Adrenal gland (tissue), 12 donors: ENCODE results near the gene DAB2IP. TPM values are rescaled to one million over a fixed set of nuclear protein-coding genes. Genes with fewer than 3 reads are reported as not detected.
A peak's percentile ranks its signal among the peaks of the same experiment; 100 is the strongest.

Experiments
- DNase-seq, 7 donors: peaks; one replicate each; pipeline ENCODE4 v3.0.0-alpha.2; 2019 to 2020
- H3K27ac ChIP-seq, 5 donors: fragments of 200-600 bp; sonication (generic) in 4 of 5; 1 replicate in 3 of 5; 2 replicates in 2 of 5; pipeline versions ENCODE4 v1.5.1 to v1.8.0; 2016 to 2020; ENCODE audit warnings: mild to moderate bottlenecking in 1 of 5
- H3K27me3 ChIP-seq: fragments of 200-600 bp; 2 replicates; pipeline ENCODE4 v1.8.0; 2021
- H3K36me3 ChIP-seq, 2 donors: fragments of 200-600 bp; replicated peaks in 1 of 2; 1 replicate in 1 of 2; 2 replicates in 1 of 2; pipeline versions ENCODE4 v1.5.1 to v1.8.0; 2018 to 2022
- H3K4me1 ChIP-seq, 2 donors: fragments of 200-600 bp; replicated peaks in 1 of 2; 1 replicate in 1 of 2; 2 replicates in 1 of 2; pipeline versions ENCODE4 v1.5.1 to v1.8.0; 2018 to 2021
- H3K4me3 ChIP-seq, 4 donors: fragments of 200-600 bp; sonication (generic) in 3 of 4; one replicate each; pipeline ENCODE4 v1.5.1; 2016 to 2018
- H3K9me3 ChIP-seq, 3 donors: fragments of 200-600 bp; sonication (generic) in 1 of 3; replicated peaks in 1 of 3; 1 replicate in 2 of 3; 2 replicates in 1 of 3; pipeline versions ENCODE4 v1.5.1 to v1.8.0; 2016 to 2021
- CTCF ChIP-seq, 6 experiments: fragments of 450-650 bp in 4 of 6; fragments of 200-600 bp in 2 of 6; sonication (generic) in 1 of 6; IDR thresholded peaks; 1 replicate in 5 of 6; 2 replicates in 1 of 6; pipeline versions ENCODE4 v1.5.1 to v1.8.0; 2016 to 2021; ENCODE audit warnings: antibody characterized with exemption in 6 of 6, mild to moderate bottlenecking in 2 of 6, moderate library complexity in 1 of 6
- POLR2A ChIP-seq, 2 donors: fragments of 450-650 bp; IDR thresholded peaks; one replicate each; pipeline ENCODE4 v1.6.1; 2017; ENCODE audit warnings: antibody characterized with exemption in 2 of 2, mild to moderate bottlenecking in 2 of 2, moderate library complexity in 1 of 2
- WGBS, 4 donors: extraction: QIAGEN DNeasy Blood & Tissue Kit in 2 of 4; methylation state at CpG; one replicate each; pipeline versions ENCODE4 v1.1.5 to v1.1.7; 2013 to 2017; 5-methylcytosine and 5-hydroxymethylcytosine counted together
- intact Hi-C, 2 donors: fragments of 100-400 bp; cut with DNase I; formaldehyde crosslinking; loops; one replicate each; pipeline versions ENCODE4 v1.14.1 to v1.15.0; 2022 to 2023
- polyA plus RNA-seq, 3 donors: library from polyadenylated mRNA; stranded (reverse); fragments of 200-250 nt in 2 of 3; fragments of 350-450 nt in 1 of 3; fragmentation: Illumina TruSeq in 1 of 3; extraction: RNeasy Lipid Tissue Mini Kit (QIAGEN cat#74804) in 1 of 3; gene quantifications; one replicate each; pipeline ENCODE4 v1.2.3, GENCODE V29; 2013 to 2014
- total RNA-seq, 9 donors: library from RNA; depleted of rRNA in 4 of 9; stranded (reverse); fragments of >200 nt in 4 of 9; fragments of 120-200 nt in 1 of 9; fragmentation: NEBNext Ultra II Directional in 1 of 9; extraction: Animal tissue kit (Norgen Biotek cat#: 25700) in 1 of 9; gene quantifications; one replicate each; pipeline versions ENCODE4 v1.1.0 to v1.2.4, GENCODE V29; 2013 to 2023
- donor health status: healthy with polysubstance abuse.
- donor health status: Bipolar disorder and iron deficiency.
- donor health status: DM: yes; HTN: yes; CAD: no.
- donor health status: DM: no; HTN: no; CAD: no.
- donor health status: DM: no; HTN: no; CAD: no.
- donor health status: DM: yes; HTN: yes; CAD: no.

The DAB2IP gene
- total and polyA plus RNA-seq, 12 donors, result 12.0 to 52.2 (median 43.9) TPM

GRCh38 chr9:121760571-121760970 lies 109.1 kb downstream of the DAB2IP start:
- TF ChIP-seq POLR2A (IDR thresholded peaks at IDR 0.05) (no peak), CTCF (IDR thresholded peaks at IDR 0.05) (no peak)
- Histone ChIP-seq H3K27ac (no peak overlapping the region), H3K4me3 (no peak overlapping the region), H3K27me3 (no peaks in the 10 kb centered on the region), H3K9me3 (no peaks in the 10 kb centered on the region), H3K36me3 (peaks cover 0 to 62% of the 10 kb centered on the region in 2 donors), H3K4me1 (peaks cover 14 to 24% of the 10 kb centered on the region in 2 donors)
- intact Hi-C loops, result loop anchor here in 1 of 2 donors (10.0 kb wide), 1 partner anchor 94 kb away; no protein-coding TSS in a partner anchor
- no peak for DNase-seq
- whole genome bisulfite sequencing, 4 donors, result 87 to 96% (median 91%) methylated on average over 3 to 10 of the region's 10 CpGs

DNA sequence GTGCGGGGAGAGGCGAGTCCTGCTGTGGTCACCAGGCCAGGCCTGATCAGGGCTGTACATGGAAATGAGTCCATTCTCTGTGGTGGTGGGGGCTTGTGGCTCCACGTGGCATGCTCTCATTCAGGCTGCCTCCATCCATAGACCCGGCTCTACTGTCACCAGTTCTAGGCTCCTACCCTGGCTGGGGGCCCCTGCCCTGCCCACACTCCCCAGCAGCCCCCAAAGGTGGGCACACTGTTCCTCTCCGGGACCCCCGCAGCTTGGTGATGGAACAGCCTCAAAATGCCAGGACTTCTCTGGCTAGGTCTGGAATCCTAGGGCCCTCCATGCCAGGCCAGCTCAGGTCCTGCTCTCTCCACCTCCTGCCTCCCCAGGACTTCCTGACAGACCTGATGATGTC lies 111.7 kb downstream of the DAB2IP start:
- TF ChIP-seq POLR2A (IDR thresholded peaks at IDR 0.05) (no peak), CTCF (IDR thresholded peaks at IDR 0.05) (no peak)
- H3K9me3 ChIP-seq, result no peaks in the 10 kb centered on the region
- peaks cover 0 to 73% of the 10 kb centered on the region in 2 donors for H3K36me3 ChIP-seq
- no peaks in the 10 kb centered on the region for H3K27me3 ChIP-seq
- peak overlapping the region in 1 of 5 donors; percentile 86 for H3K27ac ChIP-seq
- 95 to 100% (median 99%) methylated on average over 1 to 6 of the region's 6 CpGs for WGBS, 4 donors
- intact Hi-C loops, result loop anchor here in 1 of 2 donors (10.0 kb wide), 1 partner anchor 92 kb away; no protein-coding TSS in a partner anchor
- DNase-seq, result no peak
- H3K4me1 ChIP-seq, result peaks cover 24 to 27% of the 10 kb centered on the region in 2 donors
- no peak overlapping the region for H3K4me3 ChIP-seq

- no peak overlapping the region for H3K4me3 ChIP-seq
- H3K9me3 ChIP-seq, result no peaks in the 10 kb centered on the region
- intact Hi-C loops, result loop anchor here in 1 of 2 donors (10.0 kb wide), 1 partner anchor 91 kb away; no protein-coding TSS in a partner anchor
- peak overlapping the region in 2 of 5 donors; percentile 77 to 86 for H3K27ac ChIP-seq
- TF ChIP-seq POLR2A (IDR thresholded peaks at IDR 0.05) (no peak), CTCF (IDR thresholded peaks at IDR 0.05) (no peak)
- peaks cover 0 to 73% of the 10 kb centered on the region in 2 donors for H3K36me3 ChIP-seq
- no peaks in the 10 kb centered on the region for H3K27me3 ChIP-seq
- peaks cover 24 to 27% of the 10 kb centered on the region in 2 donors for H3K4me1 ChIP-seq
- WGBS, 4 donors, result 92 to 96% (median 93%) methylated on average over 17 to 21 of the region's 21 CpGs
- DNase-seq, result no peak
Observed at GRCh38 chr9:121763561-121764370, 112.3 kb downstream of the DAB2IP start.

DNA sequence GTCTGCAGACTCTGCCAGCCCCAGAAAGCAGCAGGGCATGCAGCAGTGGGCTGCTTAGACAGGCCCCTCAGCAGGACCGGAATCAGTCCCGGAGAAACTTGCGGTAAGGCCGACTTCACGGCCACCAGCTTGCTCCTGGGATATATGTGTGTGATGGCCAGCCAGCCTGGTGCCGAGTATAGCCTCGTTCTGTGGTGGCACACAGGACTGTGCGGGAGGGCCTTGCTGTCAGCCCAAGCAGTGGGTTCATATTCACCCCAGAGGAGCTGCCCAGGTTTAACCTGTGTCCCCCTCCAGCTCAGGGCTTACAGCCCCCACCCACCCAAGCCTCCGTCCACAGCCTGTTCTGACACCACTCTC lies 112.9 kb downstream of the DAB2IP start:
- H3K36me3 ChIP-seq, result peaks cover 0 to 73% of the 10 kb centered on the region in 2 donors
- H3K4me3 ChIP-seq, result no peak overlapping the region
- TF ChIP-seq CTCF (IDR thresholded peaks at IDR 0.05) (no peak), POLR2A (IDR thresholded peaks at IDR 0.05) (no peak)
- no peaks in the 10 kb centered on the region for H3K27me3 ChIP-seq
- intact Hi-C loops, result loop anchor here in 1 of 2 donors (10.0 kb wide), 1 partner anchor 90 kb away; no protein-coding TSS in a partner anchor
- H3K9me3 ChIP-seq, result no peaks in the 10 kb centered on the region
- peak overlapping the region; percentile 43 to 86 (median 77) for H3K27ac ChIP-seq
- WGBS, 4 donors, result 78 to 95% (median 91%) methylated on average over 4 to 9 of the region's 9 CpGs
- H3K4me1 ChIP-seq, result peaks cover 24 to 27% of the 10 kb centered on the region in 2 donors
- no peak for DNase-seq
